NCI-H2081 (cell line): ENCODE data around the gene ZNF135.

Experiments
- DNase-seq, 2 experiments: peaks; one replicate each; lab custom pipeline; 2025; lab: John Stamatoyannopoulos, UW

The ZNF135 gene

DNA sequence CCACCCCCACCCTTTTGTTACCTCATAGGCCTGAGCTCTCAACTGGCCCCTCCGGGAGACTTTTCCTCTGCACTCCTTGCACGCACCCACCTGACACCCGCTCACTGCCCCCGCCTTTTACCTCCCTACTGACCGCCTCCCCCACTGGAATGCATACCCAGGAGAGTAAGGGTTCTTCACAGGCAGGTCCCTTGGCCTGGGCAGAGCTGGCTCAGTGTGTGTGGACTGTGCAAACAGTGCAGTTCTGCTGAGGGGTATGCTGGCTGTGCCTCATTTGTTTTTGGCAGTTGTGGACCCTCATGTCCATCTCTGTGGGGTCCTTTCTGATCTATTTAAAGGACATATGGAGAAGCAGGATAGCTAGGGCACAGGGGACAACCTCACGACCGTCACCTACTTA lies 34.0 kb downstream of the ZNF135 start:
- no peak for DNase-seq

DNA sequence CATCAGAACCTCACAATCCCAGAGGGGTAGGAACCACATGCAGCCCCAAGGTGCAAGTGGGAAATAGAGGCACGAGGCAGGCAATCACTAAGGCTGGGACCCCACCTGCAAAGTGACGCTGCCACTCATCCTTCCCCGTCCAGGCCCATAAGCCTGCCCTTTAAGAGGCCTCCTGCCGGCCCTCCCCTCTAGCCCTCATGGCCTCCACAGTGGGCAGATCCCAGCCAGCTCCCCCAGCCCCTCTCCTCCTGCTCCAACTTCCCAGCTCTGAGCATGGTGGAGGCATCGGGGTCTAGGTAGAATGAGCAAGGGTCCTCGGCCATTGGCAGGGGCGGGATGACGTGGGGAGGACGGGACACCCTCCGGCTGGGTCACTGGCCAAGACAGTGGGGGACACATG lies 36.2 kb downstream of the ZNF135 start:
- DNase-seq = no peak

DNA sequence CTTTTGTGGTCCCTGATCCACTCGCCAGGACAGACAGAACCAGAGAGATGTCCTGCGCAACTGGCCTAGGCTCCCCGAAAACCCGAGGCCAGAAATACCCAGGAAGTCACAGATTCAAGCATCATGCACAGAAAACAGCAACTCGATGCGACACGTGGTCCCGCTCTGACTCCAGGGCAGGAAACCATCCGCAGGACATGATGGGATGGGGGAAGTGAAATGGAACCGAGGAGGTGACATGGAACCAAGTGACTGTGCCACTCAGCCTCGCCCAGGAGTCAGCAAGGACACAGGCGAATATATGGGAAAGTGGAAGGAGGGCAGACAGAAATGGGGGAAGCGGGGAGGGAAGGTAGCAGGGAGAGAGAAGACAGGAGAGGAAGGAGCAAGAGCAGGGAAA lies 37.8 kb downstream of the ZNF135 start:
- DNase-seq = no peak

DNA sequence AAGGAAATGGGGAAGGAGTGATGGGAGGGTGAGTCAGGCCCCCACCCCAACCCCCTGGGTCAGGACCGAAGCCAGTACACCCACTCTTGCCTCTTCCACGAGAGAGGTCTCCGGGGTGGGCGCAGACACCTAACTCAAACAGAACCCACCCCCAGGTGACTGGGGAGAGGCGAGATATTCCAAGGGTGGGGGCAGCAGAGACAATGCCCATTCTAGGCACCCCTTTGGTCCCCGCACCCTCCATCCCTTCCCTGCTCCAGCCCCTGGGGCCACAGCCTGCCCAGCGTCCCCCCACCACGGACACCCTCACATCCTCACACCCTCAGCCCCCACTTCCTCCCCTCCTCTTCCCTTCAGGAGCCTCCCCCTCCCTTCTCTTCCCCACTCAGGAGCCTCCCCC lies 38.3 kb downstream of the ZNF135 start:
- DNase-seq = no peak

DNA sequence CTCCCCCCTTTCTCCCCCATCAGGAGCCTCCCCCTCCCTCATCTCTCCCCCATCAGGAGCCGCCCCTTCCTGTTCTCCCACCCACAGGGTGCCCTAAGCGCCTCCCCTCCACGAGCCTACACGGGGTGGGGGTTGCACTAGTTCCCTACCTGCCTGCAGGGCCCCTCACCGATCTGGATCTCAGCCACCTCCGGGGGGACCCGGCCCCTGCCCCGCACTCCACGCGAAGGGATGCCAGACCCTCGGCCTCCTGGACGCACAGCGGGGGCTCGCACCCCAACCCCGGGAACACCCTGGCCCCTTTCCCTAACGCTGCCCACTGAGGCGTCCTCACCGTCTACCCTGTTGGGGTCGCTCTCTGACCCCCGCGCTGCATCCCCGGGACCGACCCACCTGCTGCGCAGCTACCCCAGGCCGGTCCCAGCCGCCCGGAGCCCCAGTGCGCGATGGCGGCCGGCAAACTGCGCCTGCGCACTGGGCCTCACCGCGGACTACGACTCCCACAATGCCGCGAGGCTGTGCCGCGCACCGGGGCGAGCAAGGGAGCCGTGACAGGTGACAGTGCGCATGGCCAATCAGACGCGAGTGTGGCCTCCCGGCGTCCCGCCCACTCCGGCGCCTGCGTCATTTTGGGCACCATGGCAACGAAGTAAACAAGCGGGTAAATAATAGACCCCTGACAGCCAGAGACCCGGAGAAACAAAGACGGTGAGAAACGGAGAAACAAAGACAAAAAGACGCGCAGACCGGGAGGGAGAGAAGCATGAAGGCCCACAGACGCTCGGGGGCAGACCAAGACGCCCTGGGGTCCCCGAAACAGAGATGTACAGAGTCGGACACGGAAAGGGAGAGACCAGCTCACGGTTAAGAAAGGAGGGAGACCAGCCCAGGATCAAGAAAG lies 38.9 kb downstream of the ZNF135 start, which contains the start of gene ZSCAN18:
ZSCAN18 (minus strand) TSS at position 451 of the 901 bp plus-strand sequence. CDS start 7,964 bp downstream, outside the sequence.
- DNase-seq = peak; percentile 92

DNA sequence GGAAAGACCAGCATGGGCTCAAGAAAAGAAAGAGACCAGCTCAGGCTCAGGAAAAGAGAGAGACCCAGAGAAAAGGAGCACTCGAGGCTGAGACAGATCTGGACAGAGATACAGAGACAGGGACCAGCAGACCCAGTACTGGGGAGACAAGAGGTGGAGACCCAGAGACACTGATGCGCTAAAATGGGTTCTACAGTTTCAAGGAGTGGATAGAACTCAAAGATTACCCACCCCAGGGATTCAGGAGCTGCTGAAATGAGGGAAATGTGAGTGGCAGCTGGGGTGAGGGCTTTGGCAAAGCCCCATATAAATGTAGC lies 39.6 kb downstream of the ZNF135 start:
- DNase-seq = no peak

DNA sequence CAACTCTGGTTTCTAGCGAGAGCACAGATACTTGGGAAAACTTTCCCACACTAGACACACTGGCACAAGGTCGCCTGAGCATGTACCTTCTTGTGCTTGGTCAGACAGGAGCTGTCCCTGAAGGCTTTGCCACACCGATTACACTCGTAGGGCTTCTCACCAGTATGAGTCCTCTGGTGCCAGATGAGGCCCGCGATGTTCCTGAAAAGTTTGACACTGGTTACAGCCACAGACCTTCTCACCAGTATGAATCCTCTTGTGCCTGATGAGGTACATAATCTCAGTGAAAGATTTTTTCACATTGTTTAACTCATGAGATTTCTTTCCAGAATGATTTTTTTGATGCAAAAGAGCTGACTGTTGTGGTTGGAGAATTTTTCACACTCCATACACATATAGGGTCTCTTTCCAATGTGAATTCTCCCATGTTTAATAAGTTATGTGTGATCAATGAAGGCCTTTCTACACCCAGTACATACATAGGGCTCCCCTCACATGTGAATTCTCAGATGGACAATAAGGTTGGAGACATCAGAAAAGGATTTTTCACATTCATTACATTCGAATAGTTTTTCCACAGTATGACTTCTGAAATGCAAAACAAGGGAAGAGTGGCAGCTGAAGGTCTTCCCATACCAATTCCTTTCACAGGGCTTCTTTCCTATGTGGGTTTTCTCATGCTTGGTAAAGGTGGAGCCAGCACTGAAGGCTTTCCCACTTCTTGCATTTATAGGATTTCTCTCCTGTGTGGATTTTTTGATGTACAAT lies 48.9 kb downstream of the ZNF135 start:
- no peak for DNase-seq

DNA sequence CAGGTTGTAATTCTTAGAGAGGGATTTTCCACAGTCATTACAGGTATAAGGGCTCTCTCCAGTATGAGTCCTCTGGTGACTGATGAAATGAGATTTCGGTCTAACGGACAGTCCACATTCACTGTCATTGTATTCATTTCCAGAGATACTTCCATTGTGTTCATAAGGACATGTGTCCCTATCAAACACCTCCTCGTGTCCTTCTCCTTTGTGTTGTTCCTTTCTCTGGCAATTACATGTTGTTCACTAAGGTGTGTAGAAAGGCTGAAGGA lies 49.4 kb downstream of the ZNF135 start:
- DNase-seq = no peak

DNA sequence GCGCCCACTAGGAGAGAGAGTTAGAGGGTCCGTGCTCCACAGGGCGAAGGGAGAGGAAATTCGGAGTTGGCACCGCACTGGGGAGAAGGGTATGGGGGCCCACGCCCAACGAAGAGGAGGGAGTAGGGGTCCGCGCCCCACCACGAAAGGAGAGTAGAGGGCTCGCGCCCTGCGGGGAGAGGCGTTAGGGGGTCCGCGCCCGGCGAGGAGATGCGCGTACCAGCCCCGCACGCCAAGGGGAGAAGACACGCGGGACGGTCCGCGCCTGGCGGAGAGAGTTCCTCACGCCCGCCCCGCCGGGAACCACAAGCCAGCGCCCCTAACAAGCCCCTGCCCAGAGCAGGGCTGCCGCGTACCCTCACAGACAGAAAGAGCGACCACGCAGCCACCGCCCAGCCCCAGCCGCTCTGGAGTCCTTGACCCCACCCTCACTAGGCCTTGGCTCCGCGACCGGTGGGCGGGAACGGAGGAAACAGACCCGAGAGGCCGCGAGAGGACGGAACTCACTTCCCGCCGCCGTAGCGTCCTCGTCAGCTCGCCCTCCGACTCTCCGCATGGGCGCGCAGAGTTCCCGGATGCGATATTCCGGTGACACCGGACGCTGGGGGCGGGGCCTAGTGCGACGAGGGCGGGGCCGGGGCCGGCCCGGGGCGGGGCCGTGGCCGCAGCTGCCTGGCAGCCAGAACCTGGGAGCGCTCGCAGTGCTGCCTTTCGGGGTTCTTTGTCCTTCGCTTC lies 58.9 kb downstream of the ZNF135 start:
- DNase-seq = no peak

DNA sequence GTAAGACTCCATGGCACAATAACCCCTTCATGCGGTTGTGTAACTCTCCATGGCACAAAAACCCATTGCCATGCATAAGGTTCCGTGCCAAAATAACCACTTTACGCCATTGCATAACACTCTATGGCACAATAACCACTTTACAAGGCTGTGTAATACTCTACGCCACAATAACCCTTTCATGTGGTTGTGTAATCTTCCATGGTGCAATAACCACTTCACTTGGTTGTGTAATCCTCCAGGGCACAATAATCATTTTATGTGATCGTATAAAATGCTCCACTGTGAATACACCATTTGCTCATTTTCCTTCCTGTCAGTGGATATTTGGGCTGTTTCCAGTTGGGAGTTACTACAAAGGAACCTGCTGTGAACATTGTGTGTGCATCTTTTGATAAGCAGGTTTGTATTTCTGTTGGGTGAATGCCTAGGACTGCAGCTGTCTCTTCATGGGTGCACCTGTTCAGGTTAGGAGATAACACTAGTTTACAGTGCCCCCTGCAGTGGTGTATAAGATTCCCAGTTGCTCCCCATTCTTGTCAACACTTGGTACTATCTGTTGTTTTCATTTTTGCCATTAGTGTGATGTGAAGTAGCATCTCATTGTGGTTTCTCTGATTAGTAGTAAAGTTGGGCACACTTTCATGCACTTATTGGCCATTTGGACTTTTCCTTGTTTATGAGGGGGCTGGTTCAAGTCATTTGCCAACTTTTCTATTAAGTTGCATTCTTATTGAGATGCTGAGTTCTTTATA lies 60.1 kb downstream of the ZNF135 start:
- no peak for DNase-seq
